Measurements from ENCODE around the gene LDAF1.
"Not testable (repeated sequence)": the region's sequence is repeated elsewhere in the genome, so short reads cannot be mapped to it uniquely, and the experiment has no call there.

The LDAF1 gene

DNA sequence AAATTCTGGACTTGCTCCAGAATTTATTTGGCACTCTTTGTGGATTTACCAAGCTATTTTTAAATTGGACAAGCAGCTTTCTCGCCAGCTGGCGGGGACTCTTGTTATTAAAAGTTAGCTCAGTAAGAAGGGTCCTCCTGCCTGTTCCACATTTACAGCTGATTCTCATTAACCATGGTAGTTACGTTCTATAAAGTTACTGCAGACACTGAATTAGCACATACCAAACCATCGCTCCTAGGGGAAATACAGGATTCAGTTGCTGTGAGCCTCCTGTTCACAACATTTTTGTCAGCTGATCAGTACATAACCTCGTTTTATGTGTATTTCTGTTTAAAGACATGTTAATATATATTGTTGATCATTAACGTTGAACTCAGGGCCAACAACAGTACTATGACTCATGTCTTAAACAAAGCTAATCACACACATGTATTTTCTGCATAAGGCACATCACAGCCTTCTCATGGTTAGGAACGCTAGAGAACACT is 4.2 kb downstream of the LDAF1 start:
- DNase-seq (ENCODE audit: low spot score): no peak

DNA sequence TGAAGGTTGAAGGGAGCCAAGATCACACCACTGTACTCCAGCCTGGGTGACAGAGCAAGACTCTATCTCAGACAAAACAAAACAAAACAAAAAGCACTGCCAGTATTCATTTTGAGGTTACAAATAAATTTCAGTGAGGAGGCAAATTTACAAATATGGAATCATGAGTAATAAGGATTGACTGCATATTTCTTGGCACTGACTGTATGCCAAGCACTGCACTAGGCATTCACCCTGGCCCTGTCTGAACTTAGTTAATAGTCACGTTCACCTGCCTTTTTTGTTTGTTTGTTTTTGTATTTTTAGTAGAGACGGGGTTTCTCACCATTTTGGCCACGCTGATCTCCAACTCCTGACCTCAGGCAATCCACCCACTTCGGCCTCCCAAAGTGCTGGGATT is 5.1 kb downstream of the LDAF1 start:
- DNase-seq (ENCODE audit: low spot score): no peak

DNA sequence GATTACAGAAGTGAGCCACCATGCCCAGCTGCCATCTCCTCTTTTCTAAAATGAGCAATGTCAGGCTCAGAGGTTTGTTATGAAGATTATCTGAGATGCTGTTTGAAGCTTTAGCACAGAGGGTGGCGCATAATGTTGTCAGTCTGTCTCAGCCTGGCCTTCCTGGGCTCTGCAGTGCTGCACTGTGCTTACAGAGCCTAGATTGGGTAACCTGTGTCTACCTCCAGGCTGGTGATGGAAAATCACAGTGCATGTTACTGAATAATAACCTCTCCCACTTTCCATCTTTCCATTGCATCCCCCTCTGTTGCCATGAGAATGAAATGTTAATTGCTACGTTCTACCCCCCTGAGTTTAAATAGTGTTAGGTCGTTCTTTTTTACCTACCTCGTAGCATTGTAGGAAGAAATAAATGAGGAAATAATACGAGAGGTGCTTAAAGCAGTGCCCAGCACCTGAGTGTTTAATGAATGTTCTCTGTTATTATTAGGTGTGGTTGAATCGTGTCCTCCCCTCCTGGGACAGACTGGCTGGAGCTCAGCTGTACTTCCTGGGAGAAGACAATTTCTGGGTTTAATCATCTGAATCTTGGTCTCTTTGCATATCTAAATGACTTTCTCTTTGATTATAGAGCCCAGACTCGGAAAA is 6.2 kb downstream of the LDAF1 start:
- no peak for DNase-seq (ENCODE audit: low spot score)

DNA sequence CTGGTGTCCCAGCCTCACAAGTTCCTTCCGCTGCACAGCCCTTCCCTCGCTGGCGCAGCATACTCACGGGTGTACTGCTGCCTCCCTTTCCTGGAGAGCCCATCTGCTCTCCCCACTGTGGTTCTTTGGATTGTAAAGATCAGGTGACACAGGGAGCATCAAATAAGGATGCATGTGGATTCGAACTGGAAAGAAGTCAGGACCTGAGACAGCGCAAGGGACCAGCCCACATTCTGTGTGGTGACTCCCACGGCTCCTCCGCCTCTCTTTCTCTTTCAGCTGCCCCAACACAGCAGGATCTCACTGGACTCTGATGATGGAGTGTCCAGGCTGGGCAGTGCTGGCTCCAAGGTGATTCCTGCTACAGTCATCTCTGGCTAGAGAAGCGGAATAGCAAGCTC is 8.1 kb downstream of the LDAF1 start:
- DNase-seq (ENCODE audit: low spot score): no peak

DNA sequence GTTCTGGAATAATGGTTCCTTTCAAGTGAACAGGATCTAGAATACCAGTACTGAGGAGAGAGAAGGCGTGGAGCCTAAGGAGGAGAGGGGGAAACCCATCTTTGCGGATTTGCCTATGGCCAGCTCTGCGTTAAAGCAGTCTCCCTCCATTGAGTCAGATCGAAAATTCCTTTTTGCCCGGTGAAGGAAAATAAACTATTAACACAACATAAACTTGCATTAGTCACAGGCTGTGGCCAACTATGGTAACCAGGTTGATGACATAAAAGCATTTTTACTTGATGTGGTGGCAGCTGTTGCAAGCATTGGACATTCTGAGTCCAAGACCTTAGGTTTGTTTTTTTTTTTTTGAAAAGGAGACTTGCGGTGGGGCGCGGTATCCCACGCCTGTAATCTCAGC is 8.9 kb downstream of the LDAF1 start:
- no peak for DNase-seq (ENCODE audit: low spot score)

DNA sequence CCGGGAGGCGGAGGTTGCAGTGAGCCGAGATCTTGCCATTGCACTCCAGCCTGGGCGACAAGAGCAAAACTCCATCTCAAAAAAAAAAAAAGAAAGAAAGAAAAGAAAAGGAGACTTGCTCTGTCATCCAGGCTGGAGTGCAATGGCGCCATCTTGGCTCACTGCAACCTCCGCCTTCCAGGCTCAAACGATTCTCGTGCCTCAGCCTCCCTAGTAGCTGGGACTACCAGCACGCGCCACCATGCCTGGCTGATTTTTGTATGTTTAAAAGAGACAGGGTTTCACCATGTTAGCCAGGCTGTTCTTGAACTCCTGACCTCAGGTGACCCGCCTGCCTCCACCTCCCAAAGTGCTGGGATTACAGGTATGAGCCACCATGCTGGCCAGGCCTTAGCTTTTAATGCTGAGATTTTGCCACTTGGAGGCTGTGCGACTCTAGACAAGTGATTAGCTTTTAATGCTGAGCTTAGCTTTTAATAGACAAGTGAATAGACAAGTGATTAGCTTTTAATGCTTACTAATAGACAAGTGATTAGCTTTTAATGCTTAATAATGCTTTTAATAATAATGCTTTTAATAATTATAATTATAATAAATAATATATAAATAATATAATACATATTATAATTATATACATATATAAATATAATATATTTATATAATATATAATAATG is 9.6 kb downstream of the LDAF1 start:
- no peak for DNase-seq (ENCODE audit: low spot score)

DNA sequence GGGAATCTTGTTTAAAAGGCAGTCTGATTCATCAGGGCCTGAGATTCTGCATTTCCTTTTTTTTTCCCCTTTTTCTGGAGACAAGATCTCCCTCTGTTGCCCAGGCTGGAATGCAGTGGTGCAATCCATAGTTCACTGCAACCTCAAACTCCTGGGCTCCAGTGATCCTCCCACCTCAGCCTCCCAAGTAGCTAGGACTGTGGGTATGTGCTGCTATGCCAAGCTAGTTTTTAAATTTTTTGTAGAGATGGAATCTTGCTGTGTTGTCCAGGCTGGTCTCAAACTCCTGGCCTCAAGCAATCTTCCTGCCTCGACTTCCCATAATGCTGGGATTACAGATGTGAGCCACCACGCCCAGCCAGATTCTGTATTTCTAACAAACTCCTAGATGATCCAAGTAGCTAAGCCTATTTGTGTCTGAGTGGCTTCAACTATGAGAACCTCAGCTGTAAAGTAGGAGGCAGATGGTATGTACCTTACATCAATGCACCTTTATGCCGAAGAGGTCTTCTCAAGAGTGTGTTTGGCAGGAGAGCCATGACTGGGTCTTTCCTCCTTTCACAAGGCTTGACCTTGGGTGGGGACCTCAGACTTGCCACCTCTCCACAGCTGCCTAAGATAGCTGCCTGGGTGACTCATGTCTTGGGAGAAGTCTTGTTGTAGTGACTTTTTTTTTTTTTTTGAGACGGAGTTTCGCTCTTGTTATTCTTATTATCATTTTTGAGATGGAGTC is 10.9 kb downstream of the LDAF1 start:
- DNase-seq (ENCODE audit: low spot score): no peak

DNA sequence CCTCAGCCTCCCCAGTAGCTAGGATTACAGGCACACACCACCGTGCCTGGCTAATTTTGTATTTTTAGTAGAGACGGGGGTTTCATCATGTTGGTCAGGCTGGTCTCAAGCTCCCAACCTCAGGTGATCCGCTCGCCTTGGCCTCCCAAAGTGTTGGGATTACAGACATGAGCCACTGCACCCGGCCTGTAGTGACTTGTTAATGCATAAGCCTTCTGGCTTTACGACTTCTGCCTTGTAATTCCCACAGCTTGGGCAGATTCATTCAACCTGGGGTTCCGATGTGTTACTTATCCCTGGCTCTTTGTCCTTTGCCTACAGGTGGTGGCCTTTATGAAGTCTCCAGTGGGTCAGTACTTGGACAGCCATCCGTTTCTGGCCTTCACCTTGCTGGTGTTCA is 11.6 kb downstream of the LDAF1 start:
- DNase-seq (ENCODE audit: low spot score): not testable (repeated sequence)

DNA sequence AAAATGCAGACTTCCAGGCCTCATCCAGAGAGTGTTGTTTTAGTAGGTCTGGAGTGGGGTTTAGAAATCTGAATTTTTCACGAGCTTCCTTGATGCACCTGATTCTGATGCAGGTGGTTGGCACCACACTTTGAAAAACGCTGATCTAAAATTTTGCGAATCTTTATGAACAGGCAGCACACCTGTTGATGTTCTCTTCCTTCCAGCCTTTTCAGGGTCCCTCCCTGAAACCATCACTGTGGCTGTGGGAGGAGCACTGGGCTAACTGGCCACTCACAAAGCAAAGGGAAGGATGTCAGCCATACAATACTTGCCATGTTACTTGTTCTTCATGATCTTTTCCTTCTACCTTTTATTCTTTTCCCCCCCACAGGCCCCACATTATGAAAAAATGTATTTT is 14.2 kb downstream of the LDAF1 start:
- DNase-seq (ENCODE audit: low spot score): no peak

DNA sequence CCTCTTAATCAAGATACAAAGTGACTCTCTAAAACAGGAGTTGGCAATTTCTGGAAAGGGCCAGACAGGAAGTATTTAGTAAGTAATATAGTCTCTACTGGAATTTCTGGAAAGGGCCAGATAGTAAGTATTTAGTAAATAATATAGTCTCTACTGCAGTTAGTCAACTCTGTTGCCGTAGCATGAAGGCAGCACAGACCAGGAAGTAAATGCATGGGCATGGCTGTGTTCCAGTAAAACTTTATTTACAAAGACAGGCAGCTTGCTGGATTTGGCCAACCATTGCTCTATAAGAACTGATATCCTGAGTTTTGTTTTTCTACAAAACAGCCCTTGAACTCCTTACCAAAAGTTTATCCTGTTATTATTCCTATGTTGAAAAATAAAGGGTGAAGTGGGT is 16.9 kb downstream of the LDAF1 start:
- no peak for DNase-seq (ENCODE audit: low spot score)

DNA sequence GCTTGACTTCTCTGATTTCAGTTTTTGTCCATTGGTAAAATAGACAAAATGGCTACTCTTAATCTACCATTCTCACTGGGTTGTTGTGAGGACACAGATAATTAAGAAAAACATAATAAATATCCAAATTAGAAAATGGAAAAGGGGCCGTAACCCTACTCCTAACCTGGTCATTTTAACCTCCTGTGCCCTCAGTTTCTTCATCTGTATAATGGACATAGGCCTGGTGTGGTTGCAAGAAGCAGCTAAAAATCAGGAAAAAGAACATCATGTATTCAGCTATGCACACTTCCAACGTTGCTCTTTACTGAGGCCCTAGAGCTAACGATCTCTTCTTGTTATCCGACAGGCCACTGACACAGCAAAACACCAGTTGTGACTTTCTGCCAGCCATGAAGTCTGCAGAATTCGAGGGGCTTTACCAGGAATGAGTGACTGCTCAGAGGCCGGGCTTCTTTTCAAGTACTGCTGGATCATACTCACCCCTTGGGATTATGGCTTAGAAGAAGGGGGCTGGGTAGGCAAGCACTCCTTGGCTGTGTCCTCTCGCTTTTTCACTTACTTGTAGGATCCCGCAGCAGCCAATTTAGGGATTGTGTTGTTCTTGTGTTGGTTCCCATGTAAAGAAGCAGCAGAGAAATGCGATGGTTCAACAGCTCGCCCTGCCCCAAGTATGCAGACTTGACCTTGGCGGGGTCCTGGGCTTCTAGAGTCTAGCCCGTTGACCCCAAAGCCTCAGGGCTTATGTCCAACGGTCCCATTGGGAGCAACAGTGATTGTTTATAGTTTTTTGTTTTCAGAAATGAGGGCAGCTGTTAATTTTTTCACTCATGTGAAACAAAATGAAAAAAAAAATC is 20.9 kb downstream of the LDAF1 start:
- no peak for DNase-seq (ENCODE audit: low spot score)

DNA sequence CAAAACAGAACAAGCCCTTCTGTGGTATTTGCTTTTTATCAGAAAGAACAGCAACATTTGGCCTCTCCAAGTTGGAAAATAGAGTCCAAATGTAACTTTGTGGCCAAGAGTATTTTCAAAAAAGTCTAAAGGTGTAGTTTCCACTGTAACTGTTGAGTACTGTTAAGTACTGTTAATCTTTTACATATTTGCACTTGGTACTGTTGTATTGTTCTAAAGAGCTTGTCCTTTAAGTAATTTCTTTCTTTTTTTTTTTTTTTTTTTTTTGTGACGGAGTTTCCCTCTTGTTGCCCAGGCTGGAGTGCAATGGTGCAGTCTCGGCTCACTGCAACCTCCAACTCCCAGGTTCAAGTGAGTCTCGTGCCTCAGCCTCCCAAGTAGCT is 21.5 kb downstream of the LDAF1 start:
- DNase-seq (ENCODE audit: low spot score): no peak

DNA sequence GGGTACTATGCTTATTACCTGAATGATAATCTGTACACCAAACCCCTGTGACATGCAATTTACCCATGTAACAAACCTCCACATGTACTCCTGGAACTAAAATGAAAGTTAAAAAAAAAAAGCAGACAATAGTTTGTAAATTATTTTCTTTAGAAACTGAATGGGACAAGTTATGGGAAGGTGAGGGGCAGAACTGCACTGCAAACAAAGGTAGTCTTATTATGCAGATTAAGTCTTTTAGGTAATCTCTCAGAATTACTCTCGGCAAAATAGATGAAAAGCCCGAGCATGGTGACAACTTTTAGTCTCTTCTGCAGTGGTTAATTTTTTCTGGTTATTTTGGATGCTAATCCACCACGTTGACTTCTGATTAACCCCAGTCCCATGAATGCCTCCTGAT is 25.5 kb downstream of the LDAF1 start:
- DNase-seq (ENCODE audit: low spot score): no peak

DNA sequence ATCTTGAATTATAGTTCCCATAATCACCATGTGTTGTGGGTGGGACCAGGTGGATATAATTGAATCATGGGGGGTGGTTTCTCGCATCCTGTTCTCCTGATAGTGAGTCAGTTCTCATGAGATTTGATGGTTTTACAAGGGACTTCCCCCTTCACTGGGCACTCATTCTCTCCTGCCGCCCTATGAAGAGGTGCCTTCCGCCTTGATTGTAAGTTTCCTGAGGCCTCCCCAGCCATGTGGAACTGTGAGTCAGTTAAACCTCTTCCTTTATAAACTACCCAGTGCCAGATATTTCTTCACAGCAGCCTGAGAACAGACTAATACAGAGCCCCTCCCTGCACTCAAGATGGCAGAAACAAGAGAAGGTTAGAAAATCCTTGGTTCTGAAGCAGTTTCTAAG is 26.4 kb downstream of the LDAF1 start:
- DNase-seq (ENCODE audit: low spot score): no peak

DNA sequence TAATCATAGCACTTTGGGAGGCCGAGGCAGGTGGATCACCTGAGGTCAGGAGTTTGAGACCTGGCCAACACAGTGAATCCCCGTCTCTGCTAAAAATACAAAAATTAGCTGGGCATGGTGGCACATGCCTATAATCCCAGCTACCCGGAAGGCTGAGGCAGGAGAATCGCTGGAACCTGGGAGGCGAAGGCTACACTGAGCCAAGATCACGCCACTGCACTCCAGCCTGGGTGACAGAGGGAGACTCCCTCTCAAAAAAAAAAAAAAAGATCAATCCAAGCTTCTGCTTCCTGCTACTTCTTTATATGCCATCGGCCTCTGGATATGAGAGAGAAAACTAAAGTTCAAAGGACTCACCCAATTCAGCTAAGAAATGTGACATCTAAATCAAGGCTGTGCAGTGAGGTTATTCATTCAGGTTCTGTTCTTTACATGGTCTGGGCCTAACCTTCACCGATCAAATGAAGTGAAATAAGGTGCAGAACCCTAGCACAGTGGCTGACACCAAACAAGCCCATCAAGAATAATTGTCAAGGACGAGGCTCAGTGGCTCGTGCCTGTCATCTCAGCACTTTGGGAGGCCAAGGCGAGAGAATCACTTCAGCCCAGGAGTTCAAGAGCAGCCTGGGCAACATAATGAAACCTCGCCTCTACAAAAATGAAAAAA is 27.3 kb downstream of the LDAF1 start:
- DNase-seq (ENCODE audit: low spot score): no peak

DNA sequence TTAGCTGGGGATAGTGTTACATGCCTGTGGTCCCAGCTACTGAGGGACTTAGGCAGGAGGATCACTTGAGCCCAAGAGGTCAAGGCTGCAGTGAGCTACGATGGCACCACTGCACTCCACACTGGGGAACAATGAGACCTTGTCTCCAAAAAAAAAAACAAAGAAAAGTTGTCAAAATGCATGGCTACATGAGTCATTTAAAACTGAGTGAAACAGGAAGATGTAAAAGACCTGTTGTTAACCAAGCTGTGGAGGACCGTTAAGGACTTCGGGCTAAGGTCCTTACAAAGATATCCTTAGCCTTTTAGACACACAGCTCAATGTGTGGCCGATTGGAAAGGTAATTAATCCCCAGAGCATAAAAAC is 27.8 kb downstream of the LDAF1 start:
- no peak for DNase-seq (ENCODE audit: low spot score)

DNA sequence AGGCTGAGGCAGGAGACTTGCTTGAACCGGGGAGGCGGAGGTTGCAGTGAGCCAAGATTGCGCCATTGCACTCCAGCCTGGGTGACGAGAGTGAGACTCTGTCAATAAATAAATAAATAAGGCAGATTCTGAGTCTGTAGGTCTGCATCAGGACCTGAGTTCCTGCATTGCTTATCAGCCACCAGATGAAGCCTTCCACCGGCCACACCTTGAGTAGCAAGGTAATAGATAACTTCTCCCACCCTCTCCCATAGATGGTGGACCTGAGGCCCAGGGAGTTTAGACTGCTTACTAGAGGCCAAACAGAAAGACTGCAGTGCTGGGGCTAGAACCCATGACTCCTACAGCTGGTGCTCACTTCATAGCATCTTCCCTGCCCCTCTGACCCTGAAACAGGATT is 30.8 kb downstream of the LDAF1 start:
- DNase-seq (ENCODE audit: low spot score): no peak

DNA sequence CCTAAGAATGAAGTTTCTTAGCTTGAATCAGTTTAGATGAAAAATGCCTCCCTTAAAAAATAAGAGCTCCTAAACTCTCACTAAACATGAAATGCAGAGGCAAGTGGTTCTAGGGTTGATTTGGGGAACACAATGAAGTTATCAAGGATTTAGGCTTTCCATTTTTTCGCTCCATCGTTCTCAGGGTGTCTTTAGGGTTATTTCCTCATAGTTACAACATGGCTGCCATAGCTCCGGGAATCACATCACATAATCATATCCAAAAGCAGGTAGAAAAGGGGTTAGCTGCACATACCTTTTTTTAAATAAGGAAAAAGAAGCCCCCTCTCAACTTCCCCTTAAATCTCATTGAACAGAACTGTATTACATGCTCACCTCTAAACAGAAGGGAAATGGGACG is 31.5 kb downstream of the LDAF1 start:
- no peak for DNase-seq (ENCODE audit: low spot score)

DNA sequence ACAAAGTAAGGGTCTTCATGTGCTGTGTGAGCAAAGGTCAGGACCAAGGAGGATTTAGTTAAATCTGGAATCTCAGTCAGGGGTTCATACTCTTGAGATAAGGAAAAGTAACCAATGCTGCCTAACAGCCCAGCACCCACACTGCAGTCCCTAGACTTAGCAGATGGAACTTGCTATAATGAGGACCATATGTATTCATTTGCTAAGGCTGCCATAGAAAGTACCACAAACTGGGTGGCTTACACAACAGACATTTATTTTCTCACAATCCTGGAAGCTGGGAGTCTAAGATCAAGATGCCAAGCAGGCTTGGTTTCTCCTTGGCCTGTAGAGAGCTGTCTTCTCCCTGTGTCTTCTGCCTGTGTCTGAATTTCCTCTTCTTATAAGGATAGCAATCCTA is 32.1 kb downstream of the LDAF1 start:
- no peak for DNase-seq (ENCODE audit: low spot score)

DNA sequence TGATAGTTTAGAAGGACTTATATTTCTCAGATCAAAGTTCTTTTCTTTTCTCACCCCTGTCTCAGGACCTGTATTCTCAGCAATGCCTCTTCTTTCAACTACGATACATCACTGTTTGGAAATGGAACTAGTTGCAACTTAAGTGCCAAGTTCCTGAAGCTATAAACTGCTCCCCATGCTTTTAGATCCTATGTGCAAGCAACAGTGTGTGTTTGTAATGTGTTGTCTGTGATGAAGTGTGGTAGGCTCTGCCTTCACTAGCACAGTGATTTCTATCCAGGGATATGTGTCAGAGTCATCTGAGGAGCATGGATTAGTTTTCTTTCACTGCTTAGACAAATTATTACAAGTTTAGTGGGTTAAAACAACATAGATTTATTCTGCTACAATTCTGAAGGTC is 34.5 kb downstream of the LDAF1 start:
- no peak for DNase-seq (ENCODE audit: low spot score)

DNA sequence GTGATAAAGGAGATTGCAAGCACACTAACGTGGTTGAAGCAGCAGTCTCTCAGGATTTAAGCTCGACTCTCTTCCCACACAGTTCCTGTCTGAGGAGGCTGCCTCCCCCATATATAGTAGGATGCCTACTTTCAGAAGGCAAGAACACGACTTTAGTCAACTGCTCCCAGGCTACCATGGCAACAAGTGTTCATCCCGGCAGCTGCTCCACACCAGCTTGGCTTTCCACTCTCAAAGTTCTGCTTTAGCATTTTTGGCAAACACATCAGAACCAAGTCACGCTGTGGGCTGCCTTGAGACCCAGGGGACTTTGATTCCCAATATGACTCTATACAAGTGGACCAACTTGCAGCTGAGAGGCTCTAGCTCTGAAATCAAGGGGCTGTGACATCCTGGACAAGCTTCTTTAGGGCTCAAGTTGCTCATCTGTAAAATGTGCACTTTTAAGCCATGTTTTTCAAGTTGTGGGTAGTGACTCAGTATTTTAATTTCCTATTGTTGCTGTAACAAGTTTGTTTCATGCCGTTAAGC is 36.4 kb downstream of the LDAF1 start:
- no peak for DNase-seq (ENCODE audit: low spot score)

DNA sequence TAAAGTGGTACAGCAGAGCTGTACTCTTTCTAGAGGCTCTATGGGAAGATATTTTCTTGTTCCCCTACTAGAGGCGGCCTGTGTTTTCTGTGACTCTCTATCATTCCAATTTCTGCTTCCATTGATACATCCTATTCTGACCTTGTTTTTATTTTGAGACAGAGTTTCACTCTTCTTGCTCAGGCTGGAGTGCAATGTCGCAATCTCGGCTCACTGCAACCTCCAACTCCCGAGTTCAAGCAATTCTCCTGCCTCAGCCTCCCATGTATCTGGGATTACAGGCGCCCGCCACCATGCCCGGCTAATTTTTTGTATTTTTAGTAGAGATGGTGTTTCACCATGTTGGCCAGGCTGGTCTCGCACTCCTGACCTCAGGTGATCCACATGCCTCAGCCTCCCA is 36.9 kb downstream of the LDAF1 start:
- not testable (repeated sequence) for DNase-seq (ENCODE audit: low spot score)

Data from CD4-positive, alpha-beta T cell treated with Interleukin-6 at 100 ng/mL for 8 hours (primary cell).